ENCODE results near the gene KCNJ5. TPM values are rescaled to one million over a fixed set of nuclear protein-coding genes. Genes with fewer than 3 reads are reported as not detected.

KCNJ5 gene
- total and polyA plus RNA-seq, 10 of the 15 experiments (the other 5 are each of a cell fraction or from before 2014, with no cell fraction given): 0.03 TPM; not detected in 8

- no peak overlapping the region for H3K27ac ChIP-seq (ENCODE audit: control insufficient read depth, insufficient read depth)
- ATAC-seq: no peak
- ChIA-PET POLR2A (no interaction called here), SMC1A (ENCODE audit: uncharacterized antibody, unreplicated experiment) (interaction anchor here (0.6 to 3.0 kb wide), 8 partner anchors 9 to 700 kb away, joined by 3 to 9 read pairs (median 4); no protein-coding TSS in a partner anchor), CTCF (interaction anchor here (0.7 to 4.9 kb wide), 10 partner anchors 9 to 699 kb away, joined by 3 to 32 read pairs (median 8); no protein-coding TSS in a partner anchor), RAD21 (ENCODE audit: unreplicated experiment) (interaction anchor here (0.5 to 2.2 kb wide), 3 partner anchors 9 to 1013 kb away, joined by 3 to 7 read pairs (median 3); partner anchors contain the start of gene KCNJ1)
- no peaks in the 10 kb centered on the region for H4K20me1 ChIP-seq (ENCODE audit: control insufficient read depth, insufficient read depth)
- BruUV-seq (replicated peaks): no TSS peak
- no peaks in the 10 kb centered on the region for H3K9me3 ChIP-seq (replicated peaks; ENCODE audit: control insufficient read depth, insufficient read depth, low read length)
- no peak for FAIRE-seq
- H3K27me3 ChIP-seq (replicated peaks in 1 of 2; ENCODE audit: control insufficient read depth in 2 of 2, insufficient read depth in 2 of 2, low read length in 1 of 2): no peaks in the 10 kb centered on the region; a peak in 2 of 4 replicates
- intact Hi-C loops (cut with micrococcal nuclease; ENCODE audit: unreplicated experiment): no loop called here
- in situ Hi-C loops (cut with MboI): loop anchor here (5.0 to 10.0 kb wide), 2 partner anchors 690 to 833 kb away; no protein-coding TSS in a partner anchor
- no peak overlapping the region for H3K9ac ChIP-seq (ENCODE audit: control insufficient read depth, insufficient read depth, low read length)
- H3K4me1 ChIP-seq (ENCODE audit: control insufficient read depth, insufficient read depth, low read length): no peaks in the 10 kb centered on the region
- H2AFZ ChIP-seq (ENCODE audit: control insufficient read depth, low read depth, low read length): no peak overlapping the region
- no peak for DNase-seq (ENCODE audit: low read depth, low spot score)
- no peak overlapping the region for H3K4me3 ChIP-seq
- H3K4me2 ChIP-seq (ENCODE audit: control insufficient read depth, insufficient read depth): no peak overlapping the region
- H3K36me3 ChIP-seq (ENCODE audit: control insufficient read depth in 2 of 2, insufficient read depth in 2 of 2, low read length in 1 of 2): no peaks in the 10 kb centered on the region
- 45% methylated on average over 2 of the region's 2 CpGs for WGBS (ENCODE audit: insufficient coverage, insufficient replicate concordance, low lambda C conversion rate, missing lambda C conversion rate)
- no peaks in the 10 kb centered on the region for H3K79me2 ChIP-seq (ENCODE audit: control insufficient read depth, insufficient read depth, low read length)
- TF ChIP-seq SP1 (IDR thresholded peaks at IDR 0.05; ENCODE audit: low read depth, low read length) (no peak), CBX3 (IDR thresholded peaks at IDR 0.05; ENCODE audit: borderline replicate concordance, low read depth) (no peak), SREBF2 (IDR thresholded peaks at IDR 0.05; ENCODE audit: low read length) (no peak), ZNF687 (IDR thresholded peaks at IDR 0.05) (no peak), TBL1XR1 (IDR thresholded peaks at IDR 0.05; ENCODE audit: low read depth, low read length) (no peak), BACH1 (IDR thresholded peaks at IDR 0.05; ENCODE audit: borderline replicate concordance) (no peak), ZBTB11 (CRISPR knock-in tag; IDR thresholded peaks at IDR 0.05) (no peak), ELK1 (IDR thresholded peaks at IDR 0.05; ENCODE audit: low read depth, low read length) (no peak), RAD21 (IDR thresholded peaks at IDR 0.05; ENCODE audit: insufficient read depth, low read depth, low read length) (no peak), MEF2B (IDR thresholded peaks at IDR 0.05; ENCODE audit: partially characterized antibody, poor library complexity, severe bottlenecking) (no peak), RUNX3 (IDR thresholded peaks at IDR 0.05; ENCODE audit: low read length) (no peak), SIN3A (IDR thresholded peaks at IDR 0.05; ENCODE audit: low read depth, low read length) (no peak), CTCF (IDR thresholded peaks at IDR 0.05 in 2 of 3, conservative IDR thresholded peaks at IDR 0.05 in 1 of 3; ENCODE audit: control insufficient read depth in 2 of 3, extremely low read depth in 1 of 3, insufficient read depth in 1 of 3, low read depth in 3 of 3, low read length in 3 of 3) (no peak), ZNF384 (IDR thresholded peaks at IDR 0.05; ENCODE audit: borderline replicate concordance, low read depth, low read length) (no peak)
Measured at GRCh38 chr11:128857341-128857740, 33.8 kb upstream of the KCNJ5 start.
